HCT116 (cell line): ENCODE measurements around the gene RTF1. TPM values are rescaled to one million over a fixed set of nuclear protein-coding genes. Genes with fewer than 3 reads are reported as not detected.

Experiments used
- ATAC-seq: fragments of 200-7000 bp; cut with Tn5 transposase; 2 replicates; pipeline ENCODE4 v1.9.1; 2020; ENCODE audit warnings: mild to moderate bottlenecking, moderate library complexity
- BruUV-seq: library from RNA; stranded (reverse); fragments of 400-500 nt; replicated peaks from 2 replicates; lab custom pipeline; 2021; lab: Mats Ljungman, UMichigan
- CTCF ChIA-PET: fragments of 300-600 bp; sonication (Branson Sonifier 250); formaldehyde crosslinking; loops from one replicate; lab custom pipeline; 2021; ENCODE audit warnings: antibody characterized with exemption; lab: Charles Lee
- POLR2A ChIA-PET: fragments of 300-600, 350-600 bp; sonication (Branson Sonifier 250); formaldehyde crosslinking; loops from one replicate; lab custom pipeline; 2021; ENCODE audit warnings: antibody characterized with exemption; lab: Charles Lee
- RAD21 ChIA-PET, 2 experiments: fragments of 300-600 bp; sonication (Branson Sonifier 250); formaldehyde crosslinking; loops; one replicate each; lab custom pipeline; 2023; ENCODE audit warnings: low total read pairs in 2 of 2; ENCODE audit not compliant: uncharacterized antibody in 2 of 2, unreplicated experiment in 2 of 2, low non-redundant PET in 1 of 2; lab: Charles Lee
- DNase-seq: peaks from one replicate; pipeline ENCODE4 v3.0.0-alpha.2; 2010; ENCODE audit warnings: low read depth, low spot score
- H2AFZ ChIP-seq: fragments of 200-600 bp; shearing (Covaris generic), sonication (generic); 2 replicates; pipeline ENCODE4 v1.6.1; 2017; ENCODE audit warnings: low read depth, mixed run types, mixed read lengths, antibody characterized with exemption, low read length; ENCODE audit not compliant: poor library complexity, severe bottlenecking
- H3K27ac ChIP-seq: 2 replicates; pipeline ENCODE4 v1.5.1; 2012; ENCODE audit warnings: low read depth, low read length
- H3K27me3 ChIP-seq: fragments of 200-600 bp; sonication (generic); 2 replicates; pipeline ENCODE4 v1.6.1; 2016; ENCODE audit warnings: mixed run types, low read length, mixed read lengths; ENCODE audit not compliant: insufficient read depth
- H3K36me3 ChIP-seq, 2 experiments: fragments of 200-500 bp in 1 of 2; fragments of 200-600 bp in 1 of 2; sonication (Bioruptor generic) in 1 of 2; sonication (generic) in 1 of 2; 2 replicates each; pipeline versions ENCODE4 v1.5.1 to v1.6.1; 2014 to 2016; ENCODE audit warnings: low read length in 2 of 2, inconsistent platforms in 1 of 2, mixed read lengths in 1 of 2, mixed run types in 1 of 2; ENCODE audit not compliant: insufficient read depth in 2 of 2, control insufficient read depth in 1 of 2
- H3K4me1 ChIP-seq, 2 experiments: fragments of 200-600 bp in 1 of 2; sonication (generic) in 1 of 2; 2 replicates each; pipeline versions ENCODE4 v1.5.1 to v1.6.1; 2012 to 2017; ENCODE audit warnings: low read length in 2 of 2, inconsistent platforms in 1 of 2, mild to moderate bottlenecking in 1 of 2, mixed read lengths in 1 of 2, mixed run types in 1 of 2, moderate library complexity in 1 of 2; ENCODE audit not compliant: insufficient read depth in 2 of 2, control insufficient read depth in 1 of 2
- H3K4me2 ChIP-seq: fragments of 200-600 bp; sonication (generic); 2 replicates; pipeline ENCODE4 v1.6.1; 2017; ENCODE audit warnings: mixed run types, low read length, mixed read lengths
- H3K4me3 ChIP-seq, 2 experiments: fragments of 200-600 bp in 1 of 2; sonication (generic) in 1 of 2; replicated peaks in 1 of 2; 2 replicates each; pipeline ENCODE4 v1.5.1; 2011 to 2016; ENCODE audit warnings: low read length in 2 of 2, control low read depth in 1 of 2, low read depth in 1 of 2, mild to moderate bottlenecking in 1 of 2, mixed read lengths in 1 of 2, mixed run types in 1 of 2
- H3K79me2 ChIP-seq: fragments of 200-600 bp; sonication (generic); 2 replicates; pipeline ENCODE4 v1.6.1; 2017; ENCODE audit warnings: mild to moderate bottlenecking, mixed run types, low read length, moderate library complexity, mixed read lengths; ENCODE audit not compliant: insufficient read depth
- H3K9ac ChIP-seq: fragments of 200-600 bp; sonication (generic); 2 replicates; pipeline ENCODE4 v1.6.1; 2016; ENCODE audit warnings: low read length, mixed read lengths
- H3K9me2 ChIP-seq: fragments of 200-600 bp; sonication (generic), shearing (Covaris generic); 2 replicates; pipeline ENCODE4 v1.6.1; 2017; ENCODE audit warnings: mixed run types, mild to moderate bottlenecking, moderate library complexity; ENCODE audit not compliant: insufficient read depth
- H3K9me3 ChIP-seq, 2 experiments: fragments of 200-500 bp in 1 of 2; fragments of 200-600 bp in 1 of 2; sonication (Bioruptor generic) in 1 of 2; sonication (generic) in 1 of 2; 2 replicates each; pipeline ENCODE4 v1.6.1; 2014 to 2017; ENCODE audit warnings: low read length in 2 of 2, mixed read lengths in 2 of 2, inconsistent platforms in 1 of 2, low read depth in 1 of 2, mild to moderate bottlenecking in 1 of 2, mixed run types in 1 of 2, moderate library complexity in 1 of 2; ENCODE audit not compliant: control insufficient read depth in 1 of 2, insufficient read depth in 1 of 2
- H4K20me1 ChIP-seq: fragments of 200-600 bp; sonication (generic), shearing (Covaris generic); 2 replicates; pipeline ENCODE4 v1.6.1; 2017; ENCODE audit warnings: mixed run types, mild to moderate bottlenecking, moderate library complexity; ENCODE audit not compliant: insufficient read depth
- CBX3 ChIP-seq: IDR thresholded peaks from 2 replicates; pipeline ENCODE4 v1.6.1; 2012; ENCODE audit warnings: low read depth
- CEBPB ChIP-seq: IDR thresholded peaks from 2 replicates; pipeline ENCODE4 v1.6.1; 2012; ENCODE audit warnings: low read depth
- JUND ChIP-seq: IDR thresholded peaks from 2 replicates; pipeline ENCODE4 v1.6.1; 2012
- POLR2A ChIP-seq: IDR thresholded peaks from 2 replicates; pipeline ENCODE4 v1.7.0; 2011; ENCODE audit warnings: borderline replicate concordance; ENCODE audit not compliant: insufficient read depth, insufficient read length; ENCODE audit errors: extremely low read depth
- intact Hi-C: fragments of 100-400 bp; cut with micrococcal nuclease; formaldehyde crosslinking; loops from 2 replicates; pipeline ENCODE4 v1.10.0; 2022
- total RNA-seq: library from RNA; stranded (reverse); gene quantifications from one replicate; pipeline ENCODE4 v1.2.1, GENCODE V29; 2021; ENCODE audit not compliant: unreplicated experiment
- TF ChIP-seq, protein P1 (sequence below): IDR thresholded peaks from 2 replicates; pipeline ENCODE4 v1.6.1; 2012; ENCODE audit warnings: low read depth
- TF ChIP-seq, protein P2 (sequence below): IDR thresholded peaks from 2 replicates; pipeline ENCODE4 v1.6.1; 2012

Gene RTF1
- total RNA-seq, 1 experiment from 2014 or later: 27.5 TPM

DNA sequence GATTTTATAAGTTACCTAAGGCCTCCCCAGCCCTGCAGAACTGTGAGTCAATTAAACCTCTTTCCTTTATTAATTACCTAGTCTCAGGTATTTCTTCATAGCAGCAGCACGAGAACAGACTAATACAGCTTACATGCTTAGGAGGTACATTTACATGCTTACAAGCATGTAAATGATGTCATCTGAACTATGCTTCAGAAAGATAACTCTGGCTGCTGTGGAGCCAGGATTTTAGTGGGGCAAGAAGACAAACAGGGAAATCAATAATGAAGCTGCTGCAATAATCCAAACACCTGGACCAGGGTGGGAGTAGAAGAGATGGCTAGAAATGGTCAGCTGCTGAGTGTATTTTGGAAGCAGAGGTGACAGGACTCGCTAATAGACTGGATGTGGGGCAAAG, 24.2 kb upstream of the RTF1 start:
- POLR2A ChIA-PET: no interaction called here

More for the DNA sequence above, 24.2 kb upstream of the RTF1 start:
- peaks cover 0 to 2% of the 10 kb centered on the region in 2 experiments; a peak in 2 of 4 replicates for H3K36me3 ChIP-seq
- ChIA-PET CTCF (no interaction called here), RAD21 (no interaction called here)
- no peak overlapping the region for H3K4me3 ChIP-seq
- no peak overlapping the region for H3K27ac ChIP-seq
- TSS peak; percentile 29 for BruUV-seq
- TF ChIP-seq CEBPB (no peak), JUND (no peak), CBX3 (no peak), POLR2A (no peak)
- TF ChIP-seq, protein P1, sequence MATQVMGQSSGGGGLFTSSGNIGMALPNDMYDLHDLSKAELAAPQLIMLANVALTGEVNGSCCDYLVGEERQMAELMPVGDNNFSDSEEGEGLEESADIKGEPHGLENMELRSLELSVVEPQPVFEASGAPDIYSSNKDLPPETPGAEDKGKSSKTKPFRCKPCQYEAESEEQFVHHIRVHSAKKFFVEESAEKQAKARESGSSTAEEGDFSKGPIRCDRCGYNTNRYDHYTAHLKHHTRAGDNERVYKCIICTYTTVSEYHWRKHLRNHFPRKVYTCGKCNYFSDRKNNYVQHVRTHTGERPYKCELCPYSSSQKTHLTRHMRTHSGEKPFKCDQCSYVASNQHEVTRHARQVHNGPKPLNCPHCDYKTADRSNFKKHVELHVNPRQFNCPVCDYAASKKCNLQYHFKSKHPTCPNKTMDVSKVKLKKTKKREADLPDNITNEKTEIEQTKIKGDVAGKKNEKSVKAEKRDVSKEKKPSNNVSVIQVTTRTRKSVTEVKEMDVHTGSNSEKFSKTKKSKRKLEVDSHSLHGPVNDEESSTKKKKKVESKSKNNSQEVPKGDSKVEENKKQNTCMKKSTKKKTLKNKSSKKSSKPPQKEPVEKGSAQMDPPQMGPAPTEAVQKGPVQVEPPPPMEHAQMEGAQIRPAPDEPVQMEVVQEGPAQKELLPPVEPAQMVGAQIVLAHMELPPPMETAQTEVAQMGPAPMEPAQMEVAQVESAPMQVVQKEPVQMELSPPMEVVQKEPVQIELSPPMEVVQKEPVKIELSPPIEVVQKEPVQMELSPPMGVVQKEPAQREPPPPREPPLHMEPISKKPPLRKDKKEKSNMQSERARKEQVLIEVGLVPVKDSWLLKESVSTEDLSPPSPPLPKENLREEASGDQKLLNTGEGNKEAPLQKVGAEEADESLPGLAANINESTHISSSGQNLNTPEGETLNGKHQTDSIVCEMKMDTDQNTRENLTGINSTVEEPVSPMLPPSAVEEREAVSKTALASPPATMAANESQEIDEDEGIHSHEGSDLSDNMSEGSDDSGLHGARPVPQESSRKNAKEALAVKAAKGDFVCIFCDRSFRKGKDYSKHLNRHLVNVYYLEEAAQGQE: no peak
- TF ChIP-seq, protein P2, sequence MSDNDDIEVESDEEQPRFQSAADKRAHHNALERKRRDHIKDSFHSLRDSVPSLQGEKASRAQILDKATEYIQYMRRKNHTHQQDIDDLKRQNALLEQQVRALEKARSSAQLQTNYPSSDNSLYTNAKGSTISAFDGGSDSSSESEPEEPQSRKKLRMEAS: no peak
- no peaks in the 10 kb centered on the region for H3K4me1 ChIP-seq
- H3K27me3 ChIP-seq: no peaks in the 10 kb centered on the region
- H3K9me2 ChIP-seq: no peaks in the 10 kb centered on the region
- DNase-seq (no peak), ATAC-seq (no peak)
- no peak overlapping the region for H3K4me2 ChIP-seq
- H3K79me2 ChIP-seq: no peaks in the 10 kb centered on the region
- no peak overlapping the region for H3K9ac ChIP-seq
- intact Hi-C loops: no loop called here
- H3K9me3 ChIP-seq: no peaks in the 10 kb centered on the region
- H2AFZ ChIP-seq: no peak overlapping the region
- no peaks in the 10 kb centered on the region for H4K20me1 ChIP-seq
